T-helper 2 cell treated with Interferon-gamma antibody and Interleukin-4, amounts not matched to agents 5 μg/mL and 100 μg/mL, for 36 hours (primary cell): ENCODE measurements around the gene ADGRL2.
"Not testable (repeated sequence)": the region's sequence is repeated elsewhere in the genome, so short reads cannot be mapped to it uniquely, and the experiment has no call there.

ENCODE experiments used
- DNase-seq: peaks from one replicate; pipeline ENCODE4 v3.0.0; 2021; ENCODE audit warnings: low spot score
- H3K27ac Mint-ChIP-seq: one replicate; pipeline ENCODE4 v1.8.0; 2021; ENCODE audit warnings: mild to moderate bottlenecking, mixed read lengths
- H3K27me3 Mint-ChIP-seq: one replicate; pipeline ENCODE4 v1.8.0; 2021; ENCODE audit warnings: low read depth, mixed read lengths
- H3K36me3 Mint-ChIP-seq: one replicate; pipeline ENCODE4 v1.8.0; 2021; ENCODE audit warnings: low read depth, mixed read lengths
- H3K4me1 Mint-ChIP-seq: one replicate; pipeline ENCODE4 v1.8.0; 2021; ENCODE audit warnings: low read depth, mixed read lengths
- H3K4me3 Mint-ChIP-seq: one replicate; pipeline ENCODE4 v1.8.0; 2022; ENCODE audit warnings: mild to moderate bottlenecking, moderate library complexity, mixed read lengths
- H3K9me3 Mint-ChIP-seq: one replicate; pipeline ENCODE4 v1.8.0; 2021; ENCODE audit warnings: mixed read lengths

ADGRL2 gene

GRCh38 chr1:81878538-81878937 is 77.8 kb downstream of the ADGRL2 start:
- H3K4me1 Mint-ChIP-seq, result no peaks in the 10 kb centered on the region
- no peaks in the 10 kb centered on the region for H3K36me3 Mint-ChIP-seq
- no peak for DNase-seq
- H3K27ac Mint-ChIP-seq, result no peak overlapping the region
- no peaks in the 10 kb centered on the region for H3K9me3 Mint-ChIP-seq
- H3K4me3 Mint-ChIP-seq, result no peak overlapping the region
- H3K27me3 Mint-ChIP-seq, result no peaks in the 10 kb centered on the region

- H3K27ac Mint-ChIP-seq, result no peak overlapping the region
- H3K4me1 Mint-ChIP-seq, result no peaks in the 10 kb centered on the region
Observed at GRCh38 chr1:81880781-81881180, 80.0 kb downstream of the ADGRL2 start.

GRCh38 chr1:81885291-81885690 is 84.6 kb downstream of the ADGRL2 start:
- H3K27ac Mint-ChIP-seq, result no peak overlapping the region
- H3K27me3 Mint-ChIP-seq, result no peaks in the 10 kb centered on the region
- no peaks in the 10 kb centered on the region for H3K9me3 Mint-ChIP-seq
- H3K36me3 Mint-ChIP-seq, result no peaks in the 10 kb centered on the region
- no peak for DNase-seq
- H3K4me3 Mint-ChIP-seq, result no peak overlapping the region
- H3K4me1 Mint-ChIP-seq, result no peaks in the 10 kb centered on the region

More at GRCh38 chr1:81880781-81881180, 80.0 kb downstream of the ADGRL2 start:
- no peak overlapping the region for H3K4me3 Mint-ChIP-seq
- H3K27me3 Mint-ChIP-seq, result no peaks in the 10 kb centered on the region
- no peaks in the 10 kb centered on the region for H3K36me3 Mint-ChIP-seq
- DNase-seq, result no peak
- H3K9me3 Mint-ChIP-seq, result no peaks in the 10 kb centered on the region

GRCh38 chr1:81886292-81886691 is 85.6 kb downstream of the ADGRL2 start:
- not testable (repeated sequence) for H3K36me3 Mint-ChIP-seq

GRCh38 chr1:81887421-81888144 is 86.8 kb downstream of the ADGRL2 start:
- Mint-ChIP-seq H3K36me3 (no peaks in the 10 kb centered on the region), H3K9me3 (no peaks in the 10 kb centered on the region), H3K27me3 (no peaks in the 10 kb centered on the region), H3K27ac (no peak overlapping the region), H3K4me3 (no peak overlapping the region), H3K4me1 (no peaks in the 10 kb centered on the region)
- no peak for DNase-seq

More at GRCh38 chr1:81886292-81886691, 85.6 kb downstream of the ADGRL2 start:
- not testable (repeated sequence) for H3K27ac Mint-ChIP-seq, H3K4me3 Mint-ChIP-seq, H3K9me3 Mint-ChIP-seq, DNase-seq, H3K27me3 Mint-ChIP-seq, H3K4me1 Mint-ChIP-seq

- Mint-ChIP-seq H3K36me3 (no peaks in the 10 kb centered on the region), H3K27ac (no peak overlapping the region), H3K4me1 (no peaks in the 10 kb centered on the region), H3K9me3 (no peaks in the 10 kb centered on the region), H3K4me3 (no peak overlapping the region), H3K27me3 (no peaks in the 10 kb centered on the region)
- no peak for DNase-seq
Observed at GRCh38 chr1:81889166-81889565, 88.4 kb downstream of the ADGRL2 start.

- Mint-ChIP-seq H3K4me3 (no peak overlapping the region), H3K9me3 (no peaks in the 10 kb centered on the region), H3K27ac (no peak overlapping the region), H3K36me3 (no peaks in the 10 kb centered on the region), H3K27me3 (no peaks in the 10 kb centered on the region), H3K4me1 (no peaks in the 10 kb centered on the region)
- no peak for DNase-seq
Observed at GRCh38 chr1:81894867-81895266, 94.1 kb downstream of the ADGRL2 start.

GRCh38 chr1:81899214-81899821 is 98.6 kb downstream of the ADGRL2 start:
- no peaks in the 10 kb centered on the region for H3K27me3 Mint-ChIP-seq
- H3K9me3 Mint-ChIP-seq, result no peaks in the 10 kb centered on the region
- no peak overlapping the region for H3K27ac Mint-ChIP-seq
- no peak for DNase-seq
- H3K4me3 Mint-ChIP-seq, result no peak overlapping the region
- no peaks in the 10 kb centered on the region for H3K36me3 Mint-ChIP-seq
- no peaks in the 10 kb centered on the region for H3K4me1 Mint-ChIP-seq

- H3K27me3 Mint-ChIP-seq, result no peaks in the 10 kb centered on the region
- no peaks in the 10 kb centered on the region for H3K4me1 Mint-ChIP-seq
- no peaks in the 10 kb centered on the region for H3K36me3 Mint-ChIP-seq
Observed at GRCh38 chr1:81907575-81907974, 106.8 kb downstream of the ADGRL2 start.

GRCh38 chr1:81912383-81912782 is 111.6 kb downstream of the ADGRL2 start:
- no peaks in the 10 kb centered on the region for H3K9me3 Mint-ChIP-seq
- H3K36me3 Mint-ChIP-seq, result no peaks in the 10 kb centered on the region
- no peaks in the 10 kb centered on the region for H3K4me1 Mint-ChIP-seq
- H3K4me3 Mint-ChIP-seq, result no peak overlapping the region
- DNase-seq, result no peak
- no peaks in the 10 kb centered on the region for H3K27me3 Mint-ChIP-seq
- no peak overlapping the region for H3K27ac Mint-ChIP-seq

More at GRCh38 chr1:81907575-81907974, 106.8 kb downstream of the ADGRL2 start:
- DNase-seq, result no peak
- no peak overlapping the region for H3K27ac Mint-ChIP-seq
- H3K9me3 Mint-ChIP-seq, result no peaks in the 10 kb centered on the region
- no peak overlapping the region for H3K4me3 Mint-ChIP-seq

- Mint-ChIP-seq H3K4me1 (no peaks in the 10 kb centered on the region), H3K27ac (no peak overlapping the region), H3K27me3 (no peaks in the 10 kb centered on the region), H3K4me3 (no peak overlapping the region), H3K36me3 (no peaks in the 10 kb centered on the region), H3K9me3 (no peaks in the 10 kb centered on the region)
- no peak for DNase-seq
Observed at GRCh38 chr1:81915937-81916336, 115.2 kb downstream of the ADGRL2 start.

- DNase-seq, result no peak
- H3K4me3 Mint-ChIP-seq, result no peak overlapping the region
- no peaks in the 10 kb centered on the region for H3K36me3 Mint-ChIP-seq
- no peaks in the 10 kb centered on the region for H3K9me3 Mint-ChIP-seq
- H3K27me3 Mint-ChIP-seq, result no peaks in the 10 kb centered on the region
- no peak overlapping the region for H3K27ac Mint-ChIP-seq
- H3K4me1 Mint-ChIP-seq, result no peaks in the 10 kb centered on the region
Observed at GRCh38 chr1:81920245-81920740, 119.6 kb downstream of the ADGRL2 start.

GRCh38 chr1:81920886-81921285 is 120.2 kb downstream of the ADGRL2 start:
- DNase-seq, result no peak
- Mint-ChIP-seq H3K36me3 (no peaks in the 10 kb centered on the region), H3K4me3 (no peak overlapping the region), H3K9me3 (no peaks in the 10 kb centered on the region), H3K27me3 (no peaks in the 10 kb centered on the region), H3K27ac (no peak overlapping the region), H3K4me1 (no peaks in the 10 kb centered on the region)

GRCh38 chr1:81921344-81921743 is 120.6 kb downstream of the ADGRL2 start:
- Mint-ChIP-seq H3K36me3 (no peaks in the 10 kb centered on the region), H3K27ac (no peak overlapping the region), H3K4me1 (no peaks in the 10 kb centered on the region), H3K9me3 (no peaks in the 10 kb centered on the region), H3K27me3 (no peaks in the 10 kb centered on the region), H3K4me3 (no peak overlapping the region)
- DNase-seq, result no peak
